H9 (cell line): ENCODE data around the gene RGS14. TPM values are rescaled to one million over a fixed set of nuclear protein-coding genes. Genes with fewer than 3 reads are reported as not detected.

Experiments used
- DNase-seq: peaks from one replicate; pipeline ENCODE4 v3.0.0-alpha.2; 2017
- H2AFZ ChIP-seq: one replicate; pipeline ENCODE4 v1.6.1; 2013; ENCODE audit warnings: mild to moderate bottlenecking, low read length, control low read depth, moderate library complexity
- H2AK5ac ChIP-seq: 2 replicates; pipeline ENCODE4 v1.6.1; 2013; ENCODE audit warnings: low read length, control low read depth, mixed read lengths; ENCODE audit not compliant: insufficient read length
- H2BK120ac ChIP-seq: one replicate; pipeline ENCODE4 v1.6.1; 2013; ENCODE audit warnings: low read depth, mild to moderate bottlenecking, low read length, control low read depth, inconsistent platforms; ENCODE audit not compliant: poor library complexity, severe bottlenecking
- H2BK12ac ChIP-seq: 2 replicates; pipeline ENCODE4 v1.6.1; 2013; ENCODE audit warnings: low read length, control low read depth, mixed read lengths, low read depth; ENCODE audit not compliant: insufficient read length
- H2BK15ac ChIP-seq: 2 replicates; pipeline ENCODE4 v1.6.1; 2013; ENCODE audit warnings: low read depth, low read length, control low read depth
- H2BK20ac ChIP-seq: one replicate; pipeline ENCODE4 v1.6.1; 2013; ENCODE audit warnings: low read depth, mild to moderate bottlenecking, low read length, control low read depth, inconsistent platforms; ENCODE audit not compliant: poor library complexity, severe bottlenecking
- H2BK5ac ChIP-seq: 2 replicates; pipeline ENCODE4 v1.6.1; 2013; ENCODE audit warnings: low read length, control low read depth, mixed read lengths; ENCODE audit not compliant: insufficient read length
- H3K14ac ChIP-seq: 2 replicates; pipeline ENCODE4 v1.6.1; 2013; ENCODE audit warnings: low read length, control low read depth; ENCODE audit not compliant: insufficient read depth
- H3K18ac ChIP-seq: 2 replicates; pipeline ENCODE4 v1.6.1; 2013; ENCODE audit warnings: low read depth, mild to moderate bottlenecking, mixed read lengths, low read length, control low read depth; ENCODE audit not compliant: insufficient read length
- H3K23ac ChIP-seq: 2 replicates; pipeline ENCODE4 v1.6.1; 2013; ENCODE audit warnings: low read length, control low read depth, mixed read lengths, low read depth; ENCODE audit not compliant: insufficient read length
- H3K23me2 ChIP-seq: 2 replicates; pipeline ENCODE4 v1.6.1; 2013; ENCODE audit warnings: low read depth, mild to moderate bottlenecking, mixed read lengths, low read length, control low read depth; ENCODE audit not compliant: insufficient read length, poor library complexity, severe bottlenecking
- H3K27ac ChIP-seq: 2 replicates; pipeline ENCODE4 v1.5.1; 2013; ENCODE audit warnings: low read length, control low read depth, mixed read lengths, low read depth; ENCODE audit not compliant: insufficient read length
- H3K27me3 ChIP-seq: 2 replicates; pipeline ENCODE4 v1.6.1; 2013; ENCODE audit warnings: low read length, control low read depth, inconsistent platforms; ENCODE audit not compliant: insufficient read depth
- H3K4ac ChIP-seq: 2 replicates; pipeline ENCODE4 v1.6.1; 2013; ENCODE audit warnings: low read depth, mild to moderate bottlenecking, control low read depth, inconsistent platforms, low read length, moderate library complexity
- H3K4me1 ChIP-seq: 2 replicates; pipeline ENCODE4 v1.6.1; 2013; ENCODE audit warnings: low read length, control low read depth, inconsistent platforms; ENCODE audit not compliant: insufficient read depth
- H3K4me2 ChIP-seq: 2 replicates; pipeline ENCODE4 v1.6.1; 2013; ENCODE audit warnings: low read length, control low read depth, mixed read lengths; ENCODE audit not compliant: insufficient read length, insufficient read depth
- H3K56ac ChIP-seq: 2 replicates; pipeline ENCODE4 v1.6.1; 2013; ENCODE audit warnings: low read depth, mild to moderate bottlenecking, mixed read lengths, low read length, control low read depth; ENCODE audit not compliant: insufficient read length
- H3K79me1 ChIP-seq: 2 replicates; pipeline ENCODE4 v1.6.1; 2013; ENCODE audit warnings: low read depth, mild to moderate bottlenecking, moderate library complexity, low read length, control low read depth, inconsistent platforms; ENCODE audit not compliant: insufficient read depth, poor library complexity, severe bottlenecking
- H3K79me2 ChIP-seq: 2 replicates; pipeline ENCODE4 v1.6.1; 2013; ENCODE audit warnings: low read length, control low read depth, inconsistent platforms; ENCODE audit not compliant: insufficient read depth
- H3K9ac ChIP-seq: 2 replicates; pipeline ENCODE4 v1.6.1; 2013; ENCODE audit warnings: low read length, control low read depth, mixed read lengths; ENCODE audit not compliant: insufficient read length; ENCODE audit errors: extremely low read depth
- H3K9me3 ChIP-seq: one replicate; pipeline ENCODE4 v1.6.1; 2013; ENCODE audit warnings: low read depth, low read length, inconsistent platforms; ENCODE audit not compliant: control insufficient read depth
- H3T11ph ChIP-seq: one replicate; pipeline ENCODE4 v1.6.1; 2013; ENCODE audit warnings: mild to moderate bottlenecking, low read length, control low read depth, inconsistent platforms
- H4K20me1 ChIP-seq: one replicate; pipeline ENCODE4 v1.6.1; 2013; ENCODE audit not compliant: control insufficient read depth, insufficient read length, insufficient read depth
- H4K5ac ChIP-seq: 2 replicates; pipeline ENCODE4 v1.6.1; 2013; ENCODE audit warnings: low read depth, mild to moderate bottlenecking, mixed read lengths, low read length, control low read depth; ENCODE audit not compliant: insufficient read length
- H4K8ac ChIP-seq: replicated peaks from 2 replicates; pipeline ENCODE4 v1.6.1; 2013; ENCODE audit warnings: low read length, control low read depth, mixed read lengths, low read depth; ENCODE audit not compliant: insufficient read length
- H4K91ac ChIP-seq: 2 replicates; pipeline ENCODE4 v1.6.1; 2013; ENCODE audit warnings: low read depth, mild to moderate bottlenecking, moderate library complexity, mixed read lengths, low read length, control low read depth; ENCODE audit not compliant: insufficient read length
- H3K27ac Mint-ChIP-seq, 3 experiments: 2 replicates in 2 of 3; 3 replicates in 1 of 3; pipeline ENCODE4 v1.8.0; 2020 to 2021; ENCODE audit warnings: mixed read lengths in 3 of 3, mild to moderate bottlenecking in 1 of 3, moderate library complexity in 1 of 3
- H3K27me3 Mint-ChIP-seq: 2 replicates; pipeline ENCODE4 v1.8.0; 2021; ENCODE audit warnings: low read depth, mild to moderate bottlenecking, moderate library complexity, mixed read lengths
- H3K36me3 Mint-ChIP-seq, 3 experiments: 2 replicates in 2 of 3; 3 replicates in 1 of 3; pipeline ENCODE4 v1.8.0; 2020 to 2021; ENCODE audit warnings: low read depth in 3 of 3, mixed read lengths in 3 of 3; ENCODE audit not compliant: insufficient read depth in 1 of 3
- H3K4me1 Mint-ChIP-seq, 2 experiments: 2 replicates each; pipeline ENCODE4 v1.8.0; 2020; ENCODE audit warnings: mixed read lengths in 2 of 2
- H3K4me3 Mint-ChIP-seq, 2 experiments: 2 replicates in 1 of 2; 3 replicates in 1 of 2; pipeline ENCODE4 v1.8.0; 2020 to 2021; ENCODE audit warnings: mild to moderate bottlenecking in 2 of 2, mixed read lengths in 2 of 2, moderate library complexity in 1 of 2
- H3K9me3 Mint-ChIP-seq, 2 experiments: 2 replicates in 1 of 2; 3 replicates in 1 of 2; pipeline ENCODE4 v1.8.0; 2020; ENCODE audit warnings: mild to moderate bottlenecking in 2 of 2, mixed read lengths in 2 of 2, moderate library complexity in 1 of 2
- WGBS: extraction: QIAGEN DNeasy Blood & Tissue Kit; methylation state at CpG from one replicate; pipeline ENCODE4 v1.1.7; 2013; ENCODE audit warnings: missing lambda C conversion rate, low lambda C conversion rate, mixed read lengths; ENCODE audit not compliant: insufficient read length; ENCODE audit errors: extremely low coverage; 5-methylcytosine and 5-hydroxymethylcytosine counted together
- total RNA-seq: library from RNA; stranded (reverse); gene quantifications from 2 replicates; pipeline ENCODE4 v1.2.1, GENCODE V29; 2021
- TF ChIP-seq, protein P1 (sequence below): fragments of 200-600 bp; sonication (generic); conservative IDR thresholded peaks from 3 replicates; pipeline ENCODE4 v1.8.0; 2021; ENCODE audit warnings: antibody characterized with exemption, mild to moderate bottlenecking

The RGS14 gene
- total RNA-seq, 1 experiment from 2014 or later: 12.3 TPM

DNA sequence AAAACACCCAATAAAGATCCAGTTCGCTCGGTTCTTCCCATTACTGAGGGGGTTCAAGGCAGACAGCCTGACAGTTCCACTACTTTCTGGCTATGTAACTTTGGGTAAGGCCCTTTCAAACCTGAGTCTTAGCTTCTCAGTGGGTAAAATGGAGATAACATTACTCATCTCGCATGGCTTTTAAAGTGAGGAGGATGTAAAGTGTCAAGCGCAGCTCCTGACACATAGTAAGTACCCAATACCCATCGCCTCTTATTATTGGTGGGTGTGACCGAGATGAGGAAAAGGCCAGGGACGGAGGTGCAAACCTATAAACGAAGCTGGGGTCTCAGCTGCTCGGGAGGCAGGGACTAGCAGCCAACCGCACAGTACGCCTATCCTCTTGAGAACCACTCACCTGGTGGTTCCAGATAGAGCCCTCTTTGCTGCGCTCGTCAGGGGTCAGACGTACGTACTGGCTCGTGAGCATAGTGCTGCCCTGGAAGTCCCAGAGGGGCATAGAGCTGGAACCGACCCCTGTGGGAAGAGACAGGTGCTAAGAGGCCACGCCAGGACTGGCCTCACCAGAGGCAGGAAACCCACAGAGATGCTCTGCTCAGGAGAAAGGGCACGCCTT is 6.8 kb upstream of the RGS14 start:
- TF ChIP-seq, protein P1, sequence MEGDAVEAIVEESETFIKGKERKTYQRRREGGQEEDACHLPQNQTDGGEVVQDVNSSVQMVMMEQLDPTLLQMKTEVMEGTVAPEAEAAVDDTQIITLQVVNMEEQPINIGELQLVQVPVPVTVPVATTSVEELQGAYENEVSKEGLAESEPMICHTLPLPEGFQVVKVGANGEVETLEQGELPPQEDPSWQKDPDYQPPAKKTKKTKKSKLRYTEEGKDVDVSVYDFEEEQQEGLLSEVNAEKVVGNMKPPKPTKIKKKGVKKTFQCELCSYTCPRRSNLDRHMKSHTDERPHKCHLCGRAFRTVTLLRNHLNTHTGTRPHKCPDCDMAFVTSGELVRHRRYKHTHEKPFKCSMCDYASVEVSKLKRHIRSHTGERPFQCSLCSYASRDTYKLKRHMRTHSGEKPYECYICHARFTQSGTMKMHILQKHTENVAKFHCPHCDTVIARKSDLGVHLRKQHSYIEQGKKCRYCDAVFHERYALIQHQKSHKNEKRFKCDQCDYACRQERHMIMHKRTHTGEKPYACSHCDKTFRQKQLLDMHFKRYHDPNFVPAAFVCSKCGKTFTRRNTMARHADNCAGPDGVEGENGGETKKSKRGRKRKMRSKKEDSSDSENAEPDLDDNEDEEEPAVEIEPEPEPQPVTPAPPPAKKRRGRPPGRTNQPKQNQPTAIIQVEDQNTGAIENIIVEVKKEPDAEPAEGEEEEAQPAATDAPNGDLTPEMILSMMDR: no peak
- H3K4ac ChIP-seq: no peak overlapping the region
- Mint-ChIP-seq H3K4me3 (peak overlapping the region; percentile 98 to 99), H3K27me3 (peaks cover 24% of the 10 kb centered on the region), H3K4me1 (peaks cover 20 to 25% of the 10 kb centered on the region in 2 experiments), H3K36me3 (peaks cover 2 to 25% (median 22%) of the 10 kb centered on the region in 3 experiments; a peak in 6 of 7 replicates), H3K27ac (peak overlapping the region; percentile 100; a peak in 6 of 7 replicates), H3K9me3 (peaks cover 3 to 4% of the 10 kb centered on the region in 2 experiments; a peak in 4 of 5 replicates)
- no CpG with 5 or more reads among the region's 19 CpGs for WGBS
- H2BK12ac ChIP-seq: no peak overlapping the region
- no peak overlapping the region for H2AFZ ChIP-seq
- peaks cover 7% of the 10 kb centered on the region for H3K23me2 ChIP-seq
- H3K18ac ChIP-seq: no peak overlapping the region
- peak overlapping the region; percentile 10; the same call in 1 of the 2 replicates for H3K14ac ChIP-seq
- peak overlapping the region; percentile 89 for H3K4me2 ChIP-seq
- H3K9ac ChIP-seq: peak overlapping the region; percentile 97
- no peak overlapping the region for H4K5ac ChIP-seq
- H3K27me3 ChIP-seq: no peaks in the 10 kb centered on the region
- H2BK120ac ChIP-seq: no peak overlapping the region
- no peak overlapping the region for H4K91ac ChIP-seq
- no peak for DNase-seq
- H3K27ac ChIP-seq: no peak overlapping the region
- H2AK5ac ChIP-seq: no peak overlapping the region
- peaks cover 3% of the 10 kb centered on the region; the same call in 1 of the 2 replicates for H3K4me1 ChIP-seq
- H2BK15ac ChIP-seq: no peak overlapping the region
- H3T11ph ChIP-seq: no peak overlapping the region
- H3K23ac ChIP-seq: no peak overlapping the region
- H3K79me1 ChIP-seq: peaks cover 4% of the 10 kb centered on the region
- H3K56ac ChIP-seq: no peak overlapping the region
- H2BK20ac ChIP-seq: no peak overlapping the region
- H4K20me1 ChIP-seq: no peaks in the 10 kb centered on the region
- H2BK5ac ChIP-seq: no peak overlapping the region
- H3K9me3 ChIP-seq: no peaks in the 10 kb centered on the region
- peak overlapping the region; percentile 29 for H4K8ac ChIP-seq
- H3K79me2 ChIP-seq: peaks cover 17% of the 10 kb centered on the region
